HCEC 1CT (cell line): ENCODE results near the gene ZFP62.
"Not testable (repeated sequence)": the region's sequence is repeated elsewhere in the genome, so short reads cannot be mapped to it uniquely, and the experiment has no call there.

Source experiments
- DNase-seq: peaks from one replicate; pipeline ENCODE4 v3.0.0-alpha.2; 2017

Gene ZFP62

GRCh38 chr5:180860887-180861822, at the start of gene ZFP62:
Gene ZFP62 (minus strand): TSS chr5:180861276. CDS start chr5:180861219, 57 bp downstream.
- DNase-seq: peak; percentile 88

- no peak for DNase-seq
These were observed 49.7 kb upstream of the ZFP62 start for GRCh38 chr5:180910735-180911134.

- DNase-seq: no peak
These were observed 49.1 kb upstream of the ZFP62 start for GRCh38 chr5:180910182-180910581.

GRCh38 chr5:180909782-180910181, 48.7 kb upstream of the ZFP62 start:
- no peak for DNase-seq

GRCh38 chr5:180908998-180909731, 48.1 kb upstream of the ZFP62 start:
- no peak for DNase-seq

GRCh38 chr5:180908400-180908799, 47.3 kb upstream of the ZFP62 start:
- no peak for DNase-seq

- no peak for DNase-seq
These were observed 40.4 kb upstream of the ZFP62 start for GRCh38 chr5:180901319-180902009.

- no peak for DNase-seq
These were observed 39.1 kb upstream of the ZFP62 start for GRCh38 chr5:180900178-180900577.

GRCh38 chr5:180898621-180899246, 37.7 kb upstream of the ZFP62 start, which contains the start of gene BTNL8:
Gene BTNL8 (plus strand): TSS chr5:180899159. CDS start chr5:180899311, 152 bp downstream.
- no peak for DNase-seq

- DNase-seq: not testable (repeated sequence)
These were observed 34.3 kb upstream of the ZFP62 start for GRCh38 chr5:180895330-180895729.

- no peak for DNase-seq
These were observed 28.3 kb upstream of the ZFP62 start for GRCh38 chr5:180889381-180889780.

- DNase-seq: not testable (repeated sequence)
These were observed 24.9 kb upstream of the ZFP62 start for GRCh38 chr5:180885845-180886529.

GRCh38 chr5:180875860-180876426, 14.9 kb upstream of the ZFP62 start:
- no peak for DNase-seq

- no peak for DNase-seq
These were observed 13.9 kb upstream of the ZFP62 start for GRCh38 chr5:180874804-180875582.

- DNase-seq: peak; percentile 44
These were observed 12.8 kb upstream of the ZFP62 start for GRCh38 chr5:180873615-180874520.

- DNase-seq: no peak
These were observed 11.3 kb upstream of the ZFP62 start for GRCh38 chr5:180872419-180872818.

GRCh38 chr5:180870276-180871068, 9.4 kb upstream of the ZFP62 start:
- no peak for DNase-seq

- DNase-seq: no peak
These were observed 8.5 kb upstream of the ZFP62 start for GRCh38 chr5:180869587-180869986.

- DNase-seq: peak; percentile 62
These were observed 7.9 kb upstream of the ZFP62 start for GRCh38 chr5:180868960-180869359.
